Renal cortical epithelial cell (primary cell): ENCODE data around the gene DUT. TPM values are rescaled to one million over a fixed set of nuclear protein-coding genes. Genes with fewer than 3 reads are reported as not detected.

ENCODE experiments used
- DNase-seq: peaks from one replicate; pipeline ENCODE4 v3.0.0-alpha.2; 2011; ENCODE audit warnings: low read depth
- total RNA-seq: library from RNA; depleted of rRNA; stranded (reverse); fragments of >200 nt; gene quantifications from 2 replicates; pipeline ENCODE4 v1.2.3, GENCODE V29; 2014

Gene DUT
- total RNA-seq, 1 donor from 2014 or later: 48.2 TPM

- no peak for DNase-seq
Measured at GRCh38 chr15:48371550-48371949, 40.3 kb downstream of the DUT start.

- DNase-seq: no peak
Measured at GRCh38 chr15:48371961-48372360, 40.7 kb downstream of the DUT start.

- DNase-seq: peak; percentile 86
Measured at GRCh38 chr15:48373821-48374451, 42.7 kb downstream of the DUT start.

DNA sequence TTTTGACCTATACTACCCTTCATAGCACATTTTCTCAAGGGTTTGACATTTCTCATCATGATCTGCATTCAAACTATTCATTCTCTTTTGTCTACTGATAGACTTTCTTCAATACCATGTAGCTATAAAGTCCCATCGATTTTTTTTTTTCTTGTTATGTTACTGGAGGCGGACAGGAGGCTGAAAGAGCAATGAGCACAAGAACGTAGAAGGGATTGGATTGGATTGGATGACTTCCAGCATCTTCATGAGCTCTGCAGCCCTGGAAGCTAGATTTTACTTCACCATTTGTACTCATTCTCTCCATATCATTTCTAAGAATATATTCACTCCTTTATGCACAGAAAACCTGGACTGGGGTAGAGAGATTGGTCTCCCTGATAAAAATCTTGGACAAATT, 43.2 kb downstream of the DUT start:
- DNase-seq: no peak

DNA sequence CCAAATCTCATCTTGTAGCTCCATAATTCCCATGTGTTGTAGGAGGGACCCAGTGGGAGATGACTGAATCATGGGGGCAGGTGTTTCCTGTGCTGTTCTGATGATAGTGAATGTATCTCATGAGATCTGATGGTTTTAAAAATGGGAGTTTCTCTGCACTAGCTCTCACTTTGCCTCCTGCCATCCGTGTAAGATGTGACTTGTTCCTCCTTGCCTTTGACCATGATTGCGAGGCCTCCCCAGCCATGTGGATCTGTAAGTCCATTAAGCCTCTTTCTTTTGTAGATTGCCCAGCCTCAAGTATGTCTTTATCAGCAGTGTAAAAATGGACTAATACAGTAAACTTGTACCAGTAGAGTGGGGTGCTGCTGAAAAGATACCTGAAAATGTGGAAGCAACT, 44.5 kb downstream of the DUT start:
- no peak for DNase-seq

DNA sequence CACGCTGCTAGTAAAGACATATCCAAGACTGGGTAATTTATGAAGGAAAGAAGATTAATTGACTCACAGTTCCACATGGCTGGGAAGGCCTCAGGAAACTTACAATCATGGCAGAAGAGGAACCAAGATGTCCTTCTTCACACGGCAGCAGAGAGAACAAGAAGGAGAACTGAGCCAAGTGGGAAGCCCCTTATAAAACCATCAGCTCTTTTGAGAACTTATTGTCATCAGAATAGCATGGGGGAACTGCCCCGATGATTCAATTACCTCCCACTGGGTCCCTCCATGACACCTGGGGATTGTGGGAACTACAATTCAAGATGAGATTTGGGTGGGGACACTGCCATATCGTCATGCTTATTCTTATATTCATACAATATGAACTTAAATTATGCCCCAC, 49.0 kb downstream of the DUT start:
- DNase-seq: no peak

GRCh38 chr15:48381861-48382260, 50.6 kb downstream of the DUT start:
- DNase-seq: no peak

DNA sequence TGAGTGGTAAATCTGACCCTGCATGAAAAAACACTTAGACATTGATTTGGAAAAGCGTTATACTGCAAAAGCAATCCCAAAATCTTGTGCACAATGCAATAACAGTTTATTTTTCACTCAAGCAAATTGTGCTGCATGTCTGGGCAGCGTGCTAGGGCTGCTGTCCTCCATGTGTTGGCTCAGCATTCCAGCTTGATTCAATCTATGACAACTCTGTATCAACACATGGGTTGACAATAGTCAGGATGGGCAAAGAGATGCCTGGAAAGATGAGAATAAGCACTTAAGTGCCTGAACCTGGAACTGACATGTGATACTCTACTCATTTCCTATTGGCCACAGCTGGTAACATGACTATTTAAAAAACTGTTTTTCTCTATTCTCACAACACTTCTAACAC, 51.8 kb downstream of the DUT start:
- DNase-seq: no peak

GRCh38 chr15:48384616-48385015, 53.4 kb downstream of the DUT start:
- peak; percentile 60 for DNase-seq

GRCh38 chr15:48385031-48385830, 54.0 kb downstream of the DUT start:
- peak; percentile 74 for DNase-seq

DNA sequence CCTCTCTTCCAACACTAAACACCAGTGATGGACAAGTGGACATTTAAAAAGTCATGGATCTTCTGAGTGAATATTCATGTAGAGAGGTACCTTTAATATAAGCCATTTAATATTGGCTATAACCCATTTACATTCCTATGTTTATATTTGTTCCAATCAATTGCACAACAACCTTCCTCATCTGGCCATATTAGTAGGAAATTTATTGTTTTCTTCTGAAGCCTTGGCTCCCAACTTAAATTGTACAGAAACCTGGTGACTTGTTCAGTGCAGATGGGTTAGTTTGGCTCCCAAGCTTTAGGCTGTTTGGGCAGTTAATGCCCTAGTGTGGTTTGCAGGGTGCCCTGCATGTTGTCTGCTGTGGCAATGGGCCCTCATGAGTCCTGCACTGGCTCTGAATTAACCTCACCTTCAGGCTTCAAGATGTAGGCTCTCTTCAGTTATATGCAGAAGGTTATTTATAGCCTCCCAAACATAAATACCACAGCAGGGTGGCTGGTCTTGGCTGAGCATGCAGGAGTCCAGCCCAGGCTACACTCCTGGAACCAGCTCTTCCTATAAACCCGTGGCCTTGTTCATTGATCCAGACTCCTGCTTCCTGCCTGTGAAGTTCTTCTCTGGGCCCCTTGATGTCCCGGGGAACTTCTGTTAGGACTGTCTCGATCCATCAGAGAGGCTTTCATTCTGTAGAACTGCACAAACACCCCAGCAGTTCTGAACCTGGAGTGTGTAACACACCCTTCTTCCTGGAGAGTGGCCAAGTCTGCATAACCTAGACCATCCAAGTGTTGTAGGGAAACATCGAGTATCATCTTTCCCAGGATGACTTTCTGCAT, 57.0 kb downstream of the DUT start:
- DNase-seq: no peak

GRCh38 chr15:48388910-48389309, 57.7 kb downstream of the DUT start:
- no peak for DNase-seq

DNA sequence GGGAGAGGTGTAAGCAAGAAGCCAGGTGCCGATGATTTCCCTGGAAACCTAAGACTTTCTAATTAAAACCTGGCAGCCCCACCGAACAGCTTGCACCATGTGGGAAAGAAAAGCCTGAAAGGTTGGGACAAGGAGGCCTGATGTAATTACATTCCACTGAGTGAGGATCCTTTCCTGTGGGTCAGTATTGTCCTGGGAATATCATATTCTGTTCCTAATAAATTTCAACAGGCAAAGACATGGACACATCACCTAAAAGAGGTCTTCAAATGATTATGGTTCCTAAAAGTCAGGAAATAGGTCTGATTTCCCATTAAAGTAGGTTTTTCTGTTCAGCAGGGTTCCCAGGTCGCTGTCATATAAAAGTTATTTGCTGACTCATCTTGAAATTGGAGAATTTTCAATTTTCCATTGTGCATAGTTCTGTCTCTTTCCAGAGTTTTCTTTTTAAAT, 58.5 kb downstream of the DUT start:
- DNase-seq: no peak

- no peak for DNase-seq
Measured at GRCh38 chr15:48391950-48392349, 60.7 kb downstream of the DUT start.

GRCh38 chr15:48392356-48392755, 61.1 kb downstream of the DUT start:
- DNase-seq: no peak

Other genes with a start within 250 kb of the DUT start
- not detected in 2 replicates for gene SLC24A5, start 210.4 kb upstream of the DUT start, total RNA-seq
- 20.5 and 44.5 TPM in 2 replicates for gene MYEF2, start 153.1 kb upstream of the DUT start, total RNA-seq
- 0.05 TPM in 1 of 2 replicates, not detected in the other for gene CTXN2, start 139.8 kb upstream of the DUT start, total RNA-seq
- gene SLC12A1, start 125.1 kb upstream of the DUT start, total RNA-seq: 0.17 and 14.1 TPM in 2 replicates